OCI-LY3 (cell line): Measurements from ENCODE around the gene FAM163B.

ENCODE experiments used
- H2AFZ ChIP-seq: fragments of 200-600, 300-600 bp; shearing (Covaris generic); 2 replicates; pipeline ENCODE4 v1.6.0; 2014; ENCODE audit warnings: antibody characterized with exemption, low read depth, low read length
- H3K27ac ChIP-seq: fragments of 200-600, 300-600 bp; sonication (generic); 2 replicates; pipeline ENCODE4 v1.5.1; 2014; ENCODE audit warnings: mild to moderate bottlenecking, low read length, moderate library complexity, mixed read lengths
- H3K27me3 ChIP-seq: fragments of 200-600, 300-600 bp; sonication (generic); 2 replicates; pipeline ENCODE4 v1.6.1; 2014; ENCODE audit warnings: low read depth, low read length, mixed read lengths
- H3K36me3 ChIP-seq: fragments of 200-600, 300-600 bp; sonication (generic); replicated peaks from 2 replicates; pipeline ENCODE3; 2014; ENCODE audit warnings: low read depth, low read length, mixed read lengths
- H3K4me1 ChIP-seq: fragments of 300-600, 200-600 bp; sonication (generic); 2 replicates; pipeline ENCODE4 v1.6.1; 2014; ENCODE audit warnings: low read length, mixed read lengths
- H3K4me2 ChIP-seq: fragments of 200-600, 300-600 bp; sonication (generic); 2 replicates; pipeline ENCODE4 v1.6.1; 2014; ENCODE audit warnings: low read length, mixed read lengths
- H3K4me3 ChIP-seq: fragments of 300-600, 200-600 bp; sonication (generic); 2 replicates; pipeline ENCODE4 v1.5.1; 2014; ENCODE audit warnings: antibody characterized with exemption, mild to moderate bottlenecking, low read length, moderate library complexity
- H3K79me2 ChIP-seq: fragments of 300-600, 200-600 bp; shearing (Covaris generic); 2 replicates; pipeline ENCODE4 v1.6.1; 2014; ENCODE audit warnings: mild to moderate bottlenecking, low read length, mixed read lengths
- H3K9ac ChIP-seq: fragments of 300-600, 200-600 bp; shearing (Covaris generic); 2 replicates; pipeline ENCODE4 v1.6.0; 2014; ENCODE audit warnings: mild to moderate bottlenecking, low read length, moderate library complexity
- H3K9me3 ChIP-seq: fragments of 200-600, 300-600 bp; shearing (Covaris generic); 2 replicates; pipeline ENCODE4 v1.6.1; 2014; ENCODE audit warnings: low read length, mixed read lengths; ENCODE audit not compliant: insufficient read depth
- H4K20me1 ChIP-seq: fragments of 200-600, 300-600 bp; sonication (generic); 2 replicates; pipeline ENCODE4 v1.6.1; 2016; ENCODE audit warnings: low read length, mixed read lengths; ENCODE audit not compliant: insufficient read depth
- EZH2phosphoT487 ChIP-seq: fragments of 200-600 bp; shearing (Covaris generic); IDR thresholded peaks from 2 replicates; pipeline ENCODE4 v1.6.1; 2018; ENCODE audit warnings: antibody characterized with exemption, mixed run types, low read depth
- TF ChIP-seq, protein P1 (sequence below): fragments of 200-600, 300-600 bp; sonication (generic); IDR thresholded peaks from 2 replicates; pipeline ENCODE4 v1.5.1; 2014; ENCODE audit warnings: antibody characterized with exemption, low read length, low read depth

Gene FAM163B

DNA sequence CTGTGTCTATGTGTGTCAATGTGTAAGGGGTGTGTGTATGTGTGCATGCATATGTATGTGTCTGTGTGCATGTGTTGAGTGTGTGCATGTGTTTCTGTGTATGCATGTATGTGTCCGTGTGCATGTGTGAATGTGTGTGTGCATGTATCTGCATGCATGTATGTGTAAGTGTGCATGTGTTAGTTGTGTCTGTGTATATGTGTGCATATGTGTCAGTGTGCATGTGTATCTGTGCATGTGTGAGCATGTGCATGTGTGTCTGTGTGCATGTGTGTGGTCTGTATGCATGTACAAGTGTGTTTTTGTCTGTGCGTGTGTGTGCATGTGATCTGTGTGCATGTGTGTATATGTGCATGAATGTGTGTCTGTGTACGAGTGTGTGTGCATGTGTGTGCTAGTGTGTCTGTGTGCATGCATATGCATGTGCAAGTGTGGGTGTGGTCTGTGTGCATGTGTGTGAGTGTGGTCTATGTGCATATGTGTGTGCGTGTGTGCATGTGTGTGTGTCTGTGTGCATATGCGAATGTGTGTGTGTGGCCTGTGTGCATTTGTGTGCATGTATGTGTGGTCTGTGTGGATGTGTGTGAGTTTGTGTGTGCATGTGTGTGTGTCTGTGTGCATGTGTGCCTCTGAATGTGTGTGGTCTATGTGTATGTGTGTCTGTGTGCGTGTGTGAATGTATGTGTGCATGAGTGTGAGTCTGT, 9.6 kb downstream of the FAM163B start:
- Histone ChIP-seq H3K4me3 (no peak overlapping the region), H3K9me3 (peaks cover 16% of the 10 kb centered on the region; the same call in 1 of the 2 replicates), H3K9ac (no peak overlapping the region), H3K27me3 (peaks cover 6% of the 10 kb centered on the region; the same call in 1 of the 2 replicates), H3K27ac (no peak overlapping the region), H2AFZ (no peak overlapping the region), H3K36me3 (no peaks in the 10 kb centered on the region), H3K79me2 (no peaks in the 10 kb centered on the region), H4K20me1 (no peaks in the 10 kb centered on the region), H3K4me1 (no peaks in the 10 kb centered on the region), H3K4me2 (no peak overlapping the region)
- TF ChIP-seq EZH2phosphoT487, result no peak
- TF ChIP-seq, protein P1, sequence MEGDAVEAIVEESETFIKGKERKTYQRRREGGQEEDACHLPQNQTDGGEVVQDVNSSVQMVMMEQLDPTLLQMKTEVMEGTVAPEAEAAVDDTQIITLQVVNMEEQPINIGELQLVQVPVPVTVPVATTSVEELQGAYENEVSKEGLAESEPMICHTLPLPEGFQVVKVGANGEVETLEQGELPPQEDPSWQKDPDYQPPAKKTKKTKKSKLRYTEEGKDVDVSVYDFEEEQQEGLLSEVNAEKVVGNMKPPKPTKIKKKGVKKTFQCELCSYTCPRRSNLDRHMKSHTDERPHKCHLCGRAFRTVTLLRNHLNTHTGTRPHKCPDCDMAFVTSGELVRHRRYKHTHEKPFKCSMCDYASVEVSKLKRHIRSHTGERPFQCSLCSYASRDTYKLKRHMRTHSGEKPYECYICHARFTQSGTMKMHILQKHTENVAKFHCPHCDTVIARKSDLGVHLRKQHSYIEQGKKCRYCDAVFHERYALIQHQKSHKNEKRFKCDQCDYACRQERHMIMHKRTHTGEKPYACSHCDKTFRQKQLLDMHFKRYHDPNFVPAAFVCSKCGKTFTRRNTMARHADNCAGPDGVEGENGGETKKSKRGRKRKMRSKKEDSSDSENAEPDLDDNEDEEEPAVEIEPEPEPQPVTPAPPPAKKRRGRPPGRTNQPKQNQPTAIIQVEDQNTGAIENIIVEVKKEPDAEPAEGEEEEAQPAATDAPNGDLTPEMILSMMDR, result no peak

- no peak overlapping the region for H3K4me2 ChIP-seq
- H3K4me3 ChIP-seq, result no peak overlapping the region
- TF ChIP-seq, protein P1, result no peak
- TF ChIP-seq EZH2phosphoT487, result no peak
- peaks cover under 1% of the 10 kb centered on the region; the same call in 1 of the 2 replicates for H3K27me3 ChIP-seq
- no peaks in the 10 kb centered on the region for H3K79me2 ChIP-seq
- no peak overlapping the region for H3K9ac ChIP-seq
- no peaks in the 10 kb centered on the region for H4K20me1 ChIP-seq
- peaks cover 16% of the 10 kb centered on the region; the same call in 1 of the 2 replicates for H3K9me3 ChIP-seq
- H3K36me3 ChIP-seq, result no peaks in the 10 kb centered on the region
- no peaks in the 10 kb centered on the region for H3K4me1 ChIP-seq
- no peak overlapping the region for H3K27ac ChIP-seq
- no peak overlapping the region for H2AFZ ChIP-seq
Measured at GRCh38 chr9:133598978-133599377, 10.2 kb downstream of the FAM163B start.

GRCh38 chr9:133597316-133597957, 11.8 kb downstream of the FAM163B start:
- no peak overlapping the region for H2AFZ ChIP-seq
- no peaks in the 10 kb centered on the region for H4K20me1 ChIP-seq
- H3K79me2 ChIP-seq, result no peaks in the 10 kb centered on the region
- H3K4me1 ChIP-seq, result no peaks in the 10 kb centered on the region
- H3K36me3 ChIP-seq, result no peaks in the 10 kb centered on the region
- peaks cover 16% of the 10 kb centered on the region; the same call in 1 of the 2 replicates for H3K9me3 ChIP-seq
- H3K9ac ChIP-seq, result no peak overlapping the region
- H3K27ac ChIP-seq, result no peak overlapping the region
- no peak overlapping the region for H3K4me3 ChIP-seq
- no peak overlapping the region for H3K4me2 ChIP-seq
- H3K27me3 ChIP-seq, result no peaks in the 10 kb centered on the region; the same call in 1 of the 2 replicates
- TF ChIP-seq, protein P1, result no peak

DNA sequence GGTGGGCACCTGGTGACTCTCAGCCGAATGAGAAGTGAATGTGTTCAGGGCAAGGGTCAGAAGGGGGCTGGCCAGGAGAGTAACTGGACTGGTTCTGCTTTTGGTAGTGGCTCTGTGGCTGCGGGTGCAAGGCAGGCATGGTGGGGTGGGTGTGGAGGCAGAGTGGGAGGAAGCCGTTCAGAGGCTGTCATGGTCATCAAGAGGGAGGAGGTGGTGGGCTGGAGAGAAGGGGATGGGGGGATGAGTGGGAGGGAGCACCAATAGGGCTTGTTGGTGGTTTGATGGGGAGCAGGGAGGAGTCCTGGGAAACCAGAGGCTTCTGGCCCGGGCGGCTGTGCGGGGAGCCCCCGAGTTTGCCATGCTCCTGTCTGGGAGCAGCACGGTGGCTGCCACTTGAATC, 13.3 kb downstream of the FAM163B start:
- Histone ChIP-seq H3K4me2 (no peak overlapping the region), H3K36me3 (no peaks in the 10 kb centered on the region), H3K27ac (no peak overlapping the region), H3K79me2 (no peaks in the 10 kb centered on the region), H2AFZ (no peak overlapping the region), H3K27me3 (no peaks in the 10 kb centered on the region; the same call in 1 of the 2 replicates), H3K9me3 (peaks cover 16% of the 10 kb centered on the region; the same call in 1 of the 2 replicates), H3K4me1 (no peaks in the 10 kb centered on the region), H3K4me3 (no peak overlapping the region), H3K9ac (no peak overlapping the region), H4K20me1 (no peaks in the 10 kb centered on the region)
- no peak for TF ChIP-seq EZH2phosphoT487
- TF ChIP-seq, protein P1, result no peak
